ENCODE results near the gene SLC12A6. TPM values are rescaled to one million over a fixed set of nuclear protein-coding genes. Genes with fewer than 3 reads are reported as not detected.

Gene SLC12A6
- total RNA-seq, 2 experiments from 2014 or later = 42.0 to 44.9 TPM

GRCh38 chr15:34304613-34305012, 33.0 kb downstream of the SLC12A6 start:
- no peak overlapping the region for H3K4me3 Mint-ChIP-seq
- H3K4me1 Mint-ChIP-seq = peaks cover 11% of the 10 kb centered on the region
- DNase-seq (no peak), ATAC-seq (ENCODE audit: low read depth) (no peak)
- no peaks in the 10 kb centered on the region for H3K27me3 Mint-ChIP-seq
- peaks cover 1% of the 10 kb centered on the region for H3K9me3 Mint-ChIP-seq
- POLR2A ChIA-PET = no interaction called here
- no peak overlapping the region for H3K27ac Mint-ChIP-seq
- H3K36me3 Mint-ChIP-seq = peaks cover 25% of the 10 kb centered on the region

- no peak for ATAC-seq (ENCODE audit: low read depth)
- H3K27me3 Mint-ChIP-seq = no peaks in the 10 kb centered on the region
- no peak overlapping the region for H3K4me3 Mint-ChIP-seq
- POLR2A ChIA-PET = no interaction called here
- peaks cover 14% of the 10 kb centered on the region for H3K4me1 Mint-ChIP-seq
- DNase-seq = no peak
- no peak overlapping the region for H3K27ac Mint-ChIP-seq
- peaks cover 1% of the 10 kb centered on the region for H3K9me3 Mint-ChIP-seq
- H3K36me3 Mint-ChIP-seq = peaks cover 25% of the 10 kb centered on the region
These were observed 36.5 kb downstream of the SLC12A6 start for GRCh38 chr15:34301058-34301457.

DNA sequence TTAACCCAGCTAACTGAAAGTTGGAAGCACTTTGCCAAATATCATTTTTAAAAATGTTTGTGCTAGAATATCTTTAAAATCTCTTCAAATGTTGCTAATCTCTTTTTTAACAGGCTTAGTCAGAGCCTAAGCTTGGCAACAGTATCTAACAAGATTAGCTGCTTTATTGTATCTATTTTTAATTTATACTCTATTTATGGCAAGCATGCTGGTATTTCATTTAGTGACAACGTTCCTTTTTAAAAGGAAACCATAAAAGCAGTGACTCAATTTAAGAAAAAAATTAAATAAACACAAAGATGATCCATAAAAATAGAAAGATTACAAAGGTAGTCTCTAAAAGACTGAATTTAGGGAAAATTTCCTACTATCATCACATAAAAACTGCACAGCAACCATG, 40.5 kb downstream of the SLC12A6 start:
- DNase-seq = no peak
- ATAC-seq (ENCODE audit: low read depth) = no peak
- peaks cover 12% of the 10 kb centered on the region for H3K4me1 Mint-ChIP-seq
- no peaks in the 10 kb centered on the region for H3K9me3 Mint-ChIP-seq
- no peaks in the 10 kb centered on the region for H3K27me3 Mint-ChIP-seq
- POLR2A ChIA-PET = no interaction called here
- H3K36me3 Mint-ChIP-seq = peaks cover 28% of the 10 kb centered on the region
- no peak overlapping the region for H3K27ac Mint-ChIP-seq
- no peak overlapping the region for H3K4me3 Mint-ChIP-seq

DNA sequence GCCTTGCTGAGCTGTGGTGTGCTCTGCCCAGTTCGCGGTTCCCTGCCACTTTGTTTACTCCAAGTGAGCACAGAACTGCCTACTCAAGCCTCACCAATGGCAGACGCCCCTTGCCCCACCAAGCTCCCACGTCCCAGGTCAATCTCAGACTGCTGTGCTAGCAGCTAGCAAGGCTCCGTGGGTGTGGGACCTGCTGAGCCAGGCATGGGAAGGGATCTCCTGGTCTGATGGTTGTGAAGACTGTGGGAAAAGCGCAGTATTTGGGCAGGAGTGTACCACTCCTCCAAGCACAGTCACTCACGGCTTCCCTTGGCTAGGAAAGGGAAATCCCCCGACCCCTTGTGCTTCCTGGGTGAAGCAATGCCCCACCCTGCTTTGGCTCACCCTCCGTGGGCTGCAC, 45.0 kb downstream of the SLC12A6 start:
- H3K4me3 Mint-ChIP-seq = no peak overlapping the region

DNA sequence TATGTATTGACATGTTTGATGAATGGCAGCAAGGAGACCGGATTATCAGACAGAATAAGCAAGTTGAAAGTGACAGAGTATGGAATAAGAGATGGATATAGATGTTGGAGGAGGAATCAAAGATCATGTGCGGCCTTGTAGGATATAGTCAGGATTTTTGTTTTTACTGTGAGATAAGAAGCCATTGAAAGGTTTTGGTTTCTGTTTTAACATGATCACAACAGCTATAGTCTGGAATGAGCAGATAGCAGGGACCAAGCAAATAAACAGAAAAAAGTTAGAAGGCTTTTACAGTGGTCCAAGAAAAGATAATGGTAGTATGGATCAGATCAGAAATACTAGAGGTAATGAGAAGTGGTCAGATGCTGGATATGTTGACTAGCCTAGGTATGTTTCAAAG, 52.6 kb downstream of the SLC12A6 start:
- Mint-ChIP-seq H3K4me3 (peak overlapping the region; percentile 26), H3K36me3 (peaks cover 20% of the 10 kb centered on the region), H3K9me3 (peaks cover 3% of the 10 kb centered on the region), H3K27me3 (no peaks in the 10 kb centered on the region), H3K4me1 (peaks cover 7% of the 10 kb centered on the region), H3K27ac (peak overlapping the region; percentile 23)
- no peak for DNase-seq
- ATAC-seq (ENCODE audit: low read depth) = no peak
- POLR2A ChIA-PET = no interaction called here

More for the DNA sequence above, 45.0 kb downstream of the SLC12A6 start:
- ATAC-seq (ENCODE audit: low read depth) (no peak), DNase-seq (no peak)
- Mint-ChIP-seq H3K9me3 (peaks cover 5% of the 10 kb centered on the region), H3K27ac (no peak overlapping the region), H3K36me3 (peaks cover 50% of the 10 kb centered on the region), H3K4me1 (peaks cover 7% of the 10 kb centered on the region), H3K27me3 (no peaks in the 10 kb centered on the region)
- POLR2A ChIA-PET = no interaction called here

GRCh38 chr15:34282384-34282783, 55.2 kb downstream of the SLC12A6 start:
- POLR2A ChIA-PET = no interaction called here
- no peak overlapping the region for H3K27ac Mint-ChIP-seq
- H3K4me3 Mint-ChIP-seq = no peak overlapping the region
- ATAC-seq (ENCODE audit: low read depth) = no peak
- H3K4me1 Mint-ChIP-seq = peaks cover 9% of the 10 kb centered on the region
- H3K36me3 Mint-ChIP-seq = peaks cover 6% of the 10 kb centered on the region
- DNase-seq = no peak
- H3K9me3 Mint-ChIP-seq = no peaks in the 10 kb centered on the region
- H3K27me3 Mint-ChIP-seq = no peaks in the 10 kb centered on the region

GRCh38 chr15:34280193-34280592, 57.4 kb downstream of the SLC12A6 start:
- POLR2A ChIA-PET = no interaction called here
- Mint-ChIP-seq H3K4me3 (no peak overlapping the region), H3K36me3 (peaks cover 6% of the 10 kb centered on the region), H3K27ac (no peak overlapping the region), H3K9me3 (no peaks in the 10 kb centered on the region), H3K4me1 (peaks cover 7% of the 10 kb centered on the region), H3K27me3 (no peaks in the 10 kb centered on the region)
- ATAC-seq (ENCODE audit: low read depth) = no peak
- DNase-seq = no peak

GRCh38 chr15:34279368-34279767, 58.2 kb downstream of the SLC12A6 start:
- no peak for DNase-seq
- no peak overlapping the region for H3K4me3 Mint-ChIP-seq
- no peaks in the 10 kb centered on the region for H3K9me3 Mint-ChIP-seq
- peaks cover 7% of the 10 kb centered on the region for H3K36me3 Mint-ChIP-seq
- H3K27ac Mint-ChIP-seq = no peak overlapping the region
- ATAC-seq (ENCODE audit: low read depth) = no peak
- peaks cover 2% of the 10 kb centered on the region for H3K4me1 Mint-ChIP-seq
- POLR2A ChIA-PET = no interaction called here
- no peaks in the 10 kb centered on the region for H3K27me3 Mint-ChIP-seq

- H3K9me3 Mint-ChIP-seq = no peaks in the 10 kb centered on the region
- H3K4me3 Mint-ChIP-seq = no peak overlapping the region
- peaks cover 24% of the 10 kb centered on the region for H3K36me3 Mint-ChIP-seq
- DNase-seq = no peak
- H3K27me3 Mint-ChIP-seq = no peaks in the 10 kb centered on the region
- no peak for ATAC-seq (ENCODE audit: low read depth)
- H3K27ac Mint-ChIP-seq = no peak overlapping the region
- H3K4me1 Mint-ChIP-seq = peaks cover 2% of the 10 kb centered on the region
- POLR2A ChIA-PET = no interaction called here
These were observed 61.9 kb downstream of the SLC12A6 start for GRCh38 chr15:34275721-34276120.

GRCh38 chr15:34275154-34275553, 62.4 kb downstream of the SLC12A6 start:
- Mint-ChIP-seq H3K36me3 (peaks cover 28% of the 10 kb centered on the region), H3K4me3 (no peak overlapping the region), H3K9me3 (no peaks in the 10 kb centered on the region), H3K4me1 (peaks cover 2% of the 10 kb centered on the region), H3K27ac (no peak overlapping the region), H3K27me3 (no peaks in the 10 kb centered on the region)
- no peak for ATAC-seq (ENCODE audit: low read depth)
- DNase-seq = no peak
- POLR2A ChIA-PET = no interaction called here

DNA sequence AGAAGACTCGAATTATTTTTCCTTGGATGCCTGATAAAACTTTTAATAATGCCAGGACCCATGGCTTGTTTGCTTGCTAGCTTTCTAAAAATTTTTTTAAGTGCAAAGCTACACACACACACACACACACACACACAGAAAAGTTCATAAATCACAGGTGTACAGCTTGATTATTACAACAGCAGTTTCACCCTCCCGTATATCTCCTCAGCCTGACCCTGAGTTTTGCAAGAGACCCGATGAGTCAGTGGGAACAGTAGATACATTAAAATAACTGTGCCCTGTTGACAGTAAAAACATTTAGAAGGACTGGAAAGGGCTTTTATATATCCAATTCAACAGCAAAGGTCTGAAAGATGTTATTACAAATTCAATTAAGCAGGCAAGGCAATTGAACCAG, 66.1 kb downstream of the SLC12A6 start:
- ATAC-seq (ENCODE audit: low read depth) = no peak
- Mint-ChIP-seq H3K4me3 (no peak overlapping the region), H3K4me1 (peaks cover 1% of the 10 kb centered on the region), H3K9me3 (no peaks in the 10 kb centered on the region), H3K36me3 (peaks cover 35% of the 10 kb centered on the region), H3K27ac (no peak overlapping the region), H3K27me3 (no peaks in the 10 kb centered on the region)
- POLR2A ChIA-PET = no interaction called here
- DNase-seq = no peak

GRCh38 chr15:34266751-34267150, 70.8 kb downstream of the SLC12A6 start:
- POLR2A ChIA-PET = no interaction called here
- Mint-ChIP-seq H3K4me3 (no peak overlapping the region), H3K27me3 (no peaks in the 10 kb centered on the region), H3K27ac (no peak overlapping the region), H3K36me3 (peaks cover 23% of the 10 kb centered on the region), H3K9me3 (no peaks in the 10 kb centered on the region), H3K4me1 (peaks cover 2% of the 10 kb centered on the region)
- ATAC-seq (ENCODE audit: low read depth) (no peak), DNase-seq (no peak)

- DNase-seq (no peak), ATAC-seq (ENCODE audit: low read depth) (no peak)
- H3K27ac Mint-ChIP-seq = no peak overlapping the region
- peaks cover 2% of the 10 kb centered on the region for H3K4me1 Mint-ChIP-seq
- H3K36me3 Mint-ChIP-seq = peaks cover 8% of the 10 kb centered on the region
- H3K27me3 Mint-ChIP-seq = no peaks in the 10 kb centered on the region
- H3K4me3 Mint-ChIP-seq = no peak overlapping the region
- no peaks in the 10 kb centered on the region for H3K9me3 Mint-ChIP-seq
- POLR2A ChIA-PET = no interaction called here
These were observed 73.5 kb downstream of the SLC12A6 start for GRCh38 chr15:34264076-34264475.

- H3K4me1 Mint-ChIP-seq = peaks cover 1% of the 10 kb centered on the region
- no peaks in the 10 kb centered on the region for H3K27me3 Mint-ChIP-seq
- DNase-seq (no peak), ATAC-seq (ENCODE audit: low read depth) (no peak)
- H3K27ac Mint-ChIP-seq = no peak overlapping the region
- POLR2A ChIA-PET = no interaction called here
- H3K4me3 Mint-ChIP-seq = no peak overlapping the region
- no peaks in the 10 kb centered on the region for H3K9me3 Mint-ChIP-seq
- H3K36me3 Mint-ChIP-seq = peaks cover 12% of the 10 kb centered on the region
These were observed 75.2 kb downstream of the SLC12A6 start for GRCh38 chr15:34262362-34262761.

- peaks cover 13% of the 10 kb centered on the region for H3K36me3 Mint-ChIP-seq
- POLR2A ChIA-PET = no interaction called here
- no peak for ATAC-seq (ENCODE audit: low read depth)
- H3K27ac Mint-ChIP-seq = no peak overlapping the region
- no peak overlapping the region for H3K4me3 Mint-ChIP-seq
- no peaks in the 10 kb centered on the region for H3K27me3 Mint-ChIP-seq
- H3K4me1 Mint-ChIP-seq = peaks cover 1% of the 10 kb centered on the region
- H3K9me3 Mint-ChIP-seq = no peaks in the 10 kb centered on the region
- DNase-seq = no peak
These were observed 78.0 kb downstream of the SLC12A6 start for GRCh38 chr15:34259566-34259965.

Measured in activated naive CD8-positive, alpha-beta T cell treated with anti-CD3 and anti-CD28 coated beads, Interleukin-2, amount 10 ng/mL, durations not matched to agents 7 days and 5 days (primary cell).